GM19452 (cell line): ENCODE data around the gene SLC35E3.
"Not testable (repeated sequence)": the region's sequence is repeated elsewhere in the genome, so short reads cannot be mapped to it uniquely, and the experiment has no call there.

Source experiments
- ATAC-seq: cut with Tn5 transposase; IDR thresholded peaks from one replicate; pipeline ENCODE4 v1.9.1; 2021; ENCODE audit not compliant: unreplicated experiment

Gene SLC35E3

GRCh38 chr12:68811573-68811972 is 65.6 kb downstream of the SLC35E3 start:
- not testable (repeated sequence) for ATAC-seq

GRCh38 chr12:68812553-68813241 is 66.7 kb downstream of the SLC35E3 start:
- ATAC-seq = no peak

- no peak for ATAC-seq
Measured at GRCh38 chr12:68813242-68813593, 67.2 kb downstream of the SLC35E3 start.

- no peak for ATAC-seq
Measured at GRCh38 chr12:68814490-68815231, 68.7 kb downstream of the SLC35E3 start.

- no peak for ATAC-seq
Measured at GRCh38 chr12:68815232-68815927, 69.4 kb downstream of the SLC35E3 start.

- no peak for ATAC-seq
Measured at GRCh38 chr12:68815928-68816800, 70.2 kb downstream of the SLC35E3 start.

- ATAC-seq = not testable (repeated sequence)
Measured at GRCh38 chr12:68819481-68819880, 73.5 kb downstream of the SLC35E3 start.

GRCh38 chr12:68821357-68822188 is 75.6 kb downstream of the SLC35E3 start:
- no peak for ATAC-seq

- ATAC-seq = no peak
Measured at GRCh38 chr12:68823696-68824095, 77.7 kb downstream of the SLC35E3 start.

GRCh38 chr12:68824131-68824530 is 78.2 kb downstream of the SLC35E3 start:
- ATAC-seq = no peak

- no peak for ATAC-seq
Measured at GRCh38 chr12:68824597-68825250, 78.7 kb downstream of the SLC35E3 start.

GRCh38 chr12:68825569-68826217 is 79.7 kb downstream of the SLC35E3 start:
- ATAC-seq = no peak

- no peak for ATAC-seq
Measured at GRCh38 chr12:68827895-68828671, 82.1 kb downstream of the SLC35E3 start.

GRCh38 chr12:68828672-68829068 is 82.7 kb downstream of the SLC35E3 start:
- no peak for ATAC-seq
